K562 (cell line): ENCODE data around the gene ZNF275. TPM values are rescaled to one million over a fixed set of nuclear protein-coding genes. Genes with fewer than 3 reads are reported as not detected.
A peak's percentile ranks its signal among the peaks of the same experiment; 100 is the strongest.

Source experiments
- CHCHD3 ChIP-seq: fragments of 250-450 bp; sonication (Bioruptor Pico); IDR thresholded peaks from 2 replicates; pipeline ENCODE4 v2.1.2; 2022; ENCODE audit warnings: mild to moderate bottlenecking
- E2F1 ChIP-seq: sonication (generic); formaldehyde crosslinking; IDR thresholded peaks from 2 replicates; pipeline ENCODE4 v1.8.1; 2023; ENCODE audit warnings: mild to moderate bottlenecking, missing genetic modification reagents, moderate library complexity
- EP400 ChIP-seq: fragments of 450-650 bp; IDR thresholded peaks from 2 replicates; pipeline ENCODE4 v1.6.1; 2017; ENCODE audit warnings: antibody characterized with exemption, mild to moderate bottlenecking, moderate library complexity
- IFI16 ChIP-seq: fragments of 250-450 bp; sonication (Bioruptor Pico); IDR thresholded peaks from 2 replicates; pipeline ENCODE4 v2.1.2; 2022; ENCODE audit warnings: mild to moderate bottlenecking, inconsistent platforms
- KAT8 ChIP-seq: fragments of 450-650 bp; IDR thresholded peaks from 2 replicates; pipeline ENCODE4 v1.6.1; 2016; ENCODE audit warnings: low read depth, mild to moderate bottlenecking
- MCM2 ChIP-seq: fragments of 450-650 bp; IDR thresholded peaks from 2 replicates; pipeline ENCODE4 v1.6.1; 2017; ENCODE audit warnings: low read depth, mild to moderate bottlenecking
- MCM7 ChIP-seq, 2 experiments: fragments of 450-650 bp; IDR thresholded peaks; 2 replicates each; pipeline ENCODE4 v1.6.1; 2016 to 2018
- MED1 ChIP-seq: sonication (generic); formaldehyde crosslinking; IDR thresholded peaks from 2 replicates; pipeline ENCODE4 v1.8.1; 2023; ENCODE audit warnings: missing genetic modification reagents, borderline replicate concordance
- MIER1 ChIP-seq: fragments of 450-650 bp; IDR thresholded peaks from 2 replicates; pipeline ENCODE4 v1.6.1; 2016; ENCODE audit warnings: antibody characterized with exemption, mild to moderate bottlenecking, low read depth
- NONO ChIP-seq, 2 experiments: fragments of 200-400 bp in 1 of 2; fragments of 450-650 bp in 1 of 2; formaldehyde crosslinking in 1 of 2; IDR thresholded peaks; 2 replicates each; pipeline ENCODE4 v1.6.1; 2017; ENCODE audit warnings: low read depth in 2 of 2, mild to moderate bottlenecking in 2 of 2, moderate library complexity in 2 of 2, low read length in 1 of 2
- TAF15 ChIP-seq: fragments of 200-400 bp; formaldehyde crosslinking; IDR thresholded peaks from 2 replicates; pipeline ENCODE4 v1.6.1; 2017; ENCODE audit warnings: mild to moderate bottlenecking, low read depth, low read length, moderate library complexity
- TBL1XR1 ChIP-seq, 2 experiments: IDR thresholded peaks; 2 replicates each; pipeline ENCODE4 v1.6.1; 2012; ENCODE audit warnings: improper control_type of control experiment in 2 of 2, low read length in 2 of 2, mild to moderate bottlenecking in 1 of 2
- ZBED1 ChIP-seq: IDR thresholded peaks from 2 replicates; pipeline ENCODE4 v1.6.1; 2014
- ZBTB34 ChIP-seq: fragments of 250-450 bp; sonication (Bioruptor Pico); IDR thresholded peaks from 2 replicates; pipeline ENCODE4 v1.8.0; 2021; ENCODE audit warnings: mild to moderate bottlenecking, moderate library complexity
- ZNF239 ChIP-seq: fragments of 250-450 bp; sonication (Bioruptor Pico); IDR thresholded peaks from 2 replicates; pipeline ENCODE4 v1.4.0; 2020; ENCODE audit warnings: mild to moderate bottlenecking
- ZNF274 ChIP-seq: IDR thresholded peaks from 2 replicates; pipeline ENCODE4 v1.6.1; 2011; ENCODE audit warnings: low read depth, mild to moderate bottlenecking, low read length, moderate library complexity, borderline replicate concordance
- polyA plus RNA-seq, 8 experiments: library from polyadenylated mRNA; depleted of rRNA in 4 of 8; stranded (reverse) in 5 of 8; unstranded in 3 of 8; fragments of >200 nt; fragmentation: Nextera tagmentation in 2 of 8; fragmentation: Illumina TruSeq in 1 of 8; extraction: Ambion mirVana in 2 of 8; extraction: Trizol in 1 of 8; gene quantifications; 2 replicates each; pipeline versions ENCODE4 v1.2.1 to v1.2.3, GENCODE V29; 2011 to 2014; ENCODE audit warnings: inconsistent platforms in 1 of 8, missing spikeins in 1 of 8
- total RNA-seq, 7 experiments: library from RNA; depleted of rRNA in 6 of 7; stranded (reverse); fragments of >200 nt in 6 of 7; fragmentation: Illumina TruSeq in 2 of 7; extraction: Trizol in 2 of 7; gene quantifications; 2 replicates each; pipeline versions ENCODE4 v1.2.1 to v1.2.3, GENCODE V29; 2011 to 2021; ENCODE audit warnings: low replicate concordance in 1 of 7
- TF ChIP-seq, protein P1 (sequence below): fragments of 250-450 bp; sonication (Bioruptor Pico); IDR thresholded peaks from 2 replicates; pipeline ENCODE4 v1.4.0; 2020; ENCODE audit warnings: mild to moderate bottlenecking
- TF ChIP-seq, protein P2 (sequence below): fragments of 450-650 bp; formaldehyde crosslinking; IDR thresholded peaks from 2 replicates; pipeline ENCODE4 v1.4.0; 2022; ENCODE audit warnings: missing genetic modification characterization
- TF ChIP-seq, protein P3 (sequence below): fragments of 450-650 bp; formaldehyde crosslinking; IDR thresholded peaks from 2 replicates; pipeline ENCODE4 v1.4.0; 2020; ENCODE audit warnings: mild to moderate bottlenecking, mixed read lengths
- TF ChIP-seq, protein P4 (sequence below): sonication (generic); IDR thresholded peaks from 2 replicates; pipeline ENCODE4 v1.6.1; 2016

The ZNF275 gene
- total and polyA plus RNA-seq, 9 of the 15 experiments (the other 6 are each of a cell fraction or from before 2014, with no cell fraction given): 2.1 to 19.1 (median 12.0) TPM

- TF ChIP-seq, protein P1, sequence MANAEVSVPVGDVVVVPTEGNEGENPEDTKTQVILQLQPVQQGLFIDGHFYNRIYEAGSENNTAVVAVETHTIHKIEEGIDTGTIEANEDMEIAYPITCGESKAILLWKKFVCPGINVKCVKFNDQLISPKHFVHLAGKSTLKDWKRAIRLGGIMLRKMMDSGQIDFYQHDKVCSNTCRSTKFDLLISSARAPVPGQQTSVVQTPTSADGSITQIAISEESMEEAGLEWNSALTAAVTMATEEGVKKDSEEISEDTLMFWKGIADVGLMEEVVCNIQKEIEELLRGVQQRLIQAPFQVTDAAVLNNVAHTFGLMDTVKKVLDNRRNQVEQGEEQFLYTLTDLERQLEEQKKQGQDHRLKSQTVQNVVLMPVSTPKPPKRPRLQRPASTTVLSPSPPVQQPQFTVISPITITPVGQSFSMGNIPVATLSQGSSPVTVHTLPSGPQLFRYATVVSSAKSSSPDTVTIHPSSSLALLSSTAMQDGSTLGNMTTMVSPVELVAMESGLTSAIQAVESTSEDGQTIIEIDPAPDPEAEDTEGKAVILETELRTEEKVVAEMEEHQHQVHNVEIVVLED (CRISPR knock-in tag): no peak
- TF ChIP-seq, protein P2, sequence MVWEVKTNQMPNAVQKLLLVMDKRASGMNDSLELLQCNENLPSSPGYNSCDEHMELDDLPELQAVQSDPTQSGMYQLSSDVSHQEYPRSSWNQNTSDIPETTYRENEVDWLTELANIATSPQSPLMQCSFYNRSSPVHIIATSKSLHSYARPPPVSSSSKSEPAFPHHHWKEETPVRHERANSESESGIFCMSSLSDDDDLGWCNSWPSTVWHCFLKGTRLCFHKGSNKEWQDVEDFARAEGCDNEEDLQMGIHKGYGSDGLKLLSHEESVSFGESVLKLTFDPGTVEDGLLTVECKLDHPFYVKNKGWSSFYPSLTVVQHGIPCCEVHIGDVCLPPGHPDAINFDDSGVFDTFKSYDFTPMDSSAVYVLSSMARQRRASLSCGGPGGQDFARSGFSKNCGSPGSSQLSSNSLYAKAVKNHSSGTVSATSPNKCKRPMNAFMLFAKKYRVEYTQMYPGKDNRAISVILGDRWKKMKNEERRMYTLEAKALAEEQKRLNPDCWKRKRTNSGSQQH (CRISPR knock-in tag): no peak
- TF ChIP-seq TBL1XR1 (IDR thresholded peaks at IDR 0.05; ENCODE audit: low read length in 2 of 2) (no peak), MCM2 (no peak), IFI16 (no peak), ZBTB34 (CRISPR knock-in tag) (no peak), MIER1 (no peak), KAT8 (no peak), ZBED1 (no peak), MCM7 (IDR thresholded peaks at IDR 0.05) (no peak), NONO (IDR thresholded peaks at IDR 0.05; ENCODE audit: low read depth in 2 of 2, low read length in 1 of 2) (no peak), EP400 (peak; percentile 25; the same call in 1 of the 2 replicates), ZNF274 (no peak), CHCHD3 (CRISPR knock-in tag) (no peak), ZNF239 (peak; percentile 63; the same call in 1 of the 2 replicates), TAF15 (no peak), MED1 (no peak), E2F1 (no peak)
- TF ChIP-seq, protein P3, sequence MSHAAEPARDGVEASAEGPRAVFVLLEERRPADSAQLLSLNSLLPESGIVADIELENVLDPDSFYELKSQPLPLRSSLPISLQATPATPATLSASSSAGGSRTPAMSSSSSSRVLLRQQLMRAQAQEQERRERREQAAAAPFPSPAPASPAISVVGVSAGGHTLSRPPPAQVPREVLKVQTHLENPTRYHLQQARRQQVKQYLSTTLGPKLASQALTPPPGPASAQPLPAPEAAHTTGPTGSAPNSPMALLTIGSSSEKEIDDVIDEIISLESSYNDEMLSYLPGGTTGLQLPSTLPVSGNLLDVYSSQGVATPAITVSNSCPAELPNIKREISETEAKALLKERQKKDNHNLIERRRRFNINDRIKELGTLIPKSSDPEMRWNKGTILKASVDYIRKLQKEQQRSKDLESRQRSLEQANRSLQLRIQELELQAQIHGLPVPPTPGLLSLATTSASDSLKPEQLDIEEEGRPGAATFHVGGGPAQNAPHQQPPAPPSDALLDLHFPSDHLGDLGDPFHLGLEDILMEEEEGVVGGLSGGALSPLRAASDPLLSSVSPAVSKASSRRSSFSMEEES: 0 out of 2 replicates have a peak, but pooled peaks have one; percentile 16
- TF ChIP-seq, protein P4, sequence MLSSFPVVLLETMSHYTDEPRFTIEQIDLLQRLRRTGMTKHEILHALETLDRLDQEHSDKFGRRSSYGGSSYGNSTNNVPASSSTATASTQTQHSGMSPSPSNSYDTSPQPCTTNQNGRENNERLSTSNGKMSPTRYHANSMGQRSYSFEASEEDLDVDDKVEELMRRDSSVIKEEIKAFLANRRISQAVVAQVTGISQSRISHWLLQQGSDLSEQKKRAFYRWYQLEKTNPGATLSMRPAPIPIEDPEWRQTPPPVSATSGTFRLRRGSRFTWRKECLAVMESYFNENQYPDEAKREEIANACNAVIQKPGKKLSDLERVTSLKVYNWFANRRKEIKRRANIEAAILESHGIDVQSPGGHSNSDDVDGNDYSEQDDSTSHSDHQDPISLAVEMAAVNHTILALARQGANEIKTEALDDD: no peak
Measured at GRCh38 chrX:153379971-153380581, 46.1 kb downstream of the ZNF275 start (continued).
